Cardiac muscle cell (in vitro differentiated cells and primary cell): Measurements from ENCODE around the gene UBAP2. TPM values are rescaled to one million over a fixed set of nuclear protein-coding genes. Genes with fewer than 3 reads are reported as not detected.

Experiments
- DNase-seq, 2 donors: peaks; one replicate each; pipeline versions ENCODE4 v3.0.0 to v3.0.0-alpha.2; 2010 to 2017; ENCODE audit warnings: low read depth in 1 of 2, low spot score in 1 of 2
- H3K27ac ChIP-seq: fragments of 200-600 bp; sonication (generic); 2 replicates; pipeline ENCODE4 v1.5.1; 2016
- H3K27me3 ChIP-seq: fragments of 200-600 bp; sonication (generic); 2 replicates; pipeline ENCODE4 v1.6.0; 2016; ENCODE audit warnings: control low read depth
- H3K36me3 ChIP-seq: fragments of 200-600 bp; sonication (generic); 2 replicates; pipeline ENCODE4 v1.5.1; 2016; ENCODE audit warnings: control low read depth
- H3K4me1 ChIP-seq: fragments of 200-600 bp; sonication (generic); 2 replicates; pipeline ENCODE4 v1.8.1; 2017; ENCODE audit warnings: low read depth, mild to moderate bottlenecking, mixed run types
- H3K4me3 ChIP-seq: fragments of 200-600 bp; sonication (generic); 2 replicates; pipeline ENCODE4 v1.5.1; 2016; ENCODE audit warnings: mild to moderate bottlenecking
- H3K9me3 ChIP-seq: fragments of 200-600 bp; sonication (generic); 2 replicates; pipeline ENCODE4 v1.5.1; 2017; ENCODE audit warnings: low read depth, mild to moderate bottlenecking, control low read depth
- CTCF ChIP-seq: IDR thresholded peaks from 2 replicates; pipeline ENCODE4 v1.5.1; 2012; ENCODE audit warnings: low read depth, mild to moderate bottlenecking, low read length
- polyA plus RNA-seq: library from polyadenylated mRNA; unstranded; fragments of >200 nt; fragmentation: Nextera tagmentation; extraction: Ambion mirVana; gene quantifications from 2 replicates; pipeline ENCODE4 v1.2.1, GENCODE V29; 2016
- total RNA-seq: library from RNA; depleted of rRNA; stranded (reverse); fragments of >200 nt; gene quantifications from 2 replicates; pipeline ENCODE4 v1.2.3, GENCODE V29; 2016

Gene UBAP2
- total and polyA plus RNA-seq, 2 experiments from 2014 or later = 27.2 to 29.3 TPM

GRCh38 chr9:34065541-34065940 lies 16.9 kb upstream of the UBAP2 start:
- no peak overlapping the region for H3K27ac ChIP-seq
- DNase-seq = no peak
- no peaks in the 10 kb centered on the region for H3K36me3 ChIP-seq
- H3K4me1 ChIP-seq = no peaks in the 10 kb centered on the region
- H3K9me3 ChIP-seq = no peaks in the 10 kb centered on the region
- no peak for TF ChIP-seq CTCF
- H3K4me3 ChIP-seq = no peak overlapping the region
- no peaks in the 10 kb centered on the region for H3K27me3 ChIP-seq

- no peaks in the 10 kb centered on the region for H3K4me1 ChIP-seq
- DNase-seq = no peak
- no peak for TF ChIP-seq CTCF
- H3K27ac ChIP-seq = no peak overlapping the region
- H3K36me3 ChIP-seq = no peaks in the 10 kb centered on the region
- H3K9me3 ChIP-seq = no peaks in the 10 kb centered on the region
- H3K27me3 ChIP-seq = no peaks in the 10 kb centered on the region
- no peak overlapping the region for H3K4me3 ChIP-seq
Observed at GRCh38 chr9:34059954-34060353, 11.3 kb upstream of the UBAP2 start.

GRCh38 chr9:34059281-34059680 lies 10.6 kb upstream of the UBAP2 start:
- Histone ChIP-seq H3K36me3 (no peaks in the 10 kb centered on the region), H3K27me3 (no peaks in the 10 kb centered on the region), H3K4me3 (no peak overlapping the region), H3K4me1 (no peaks in the 10 kb centered on the region), H3K27ac (no peak overlapping the region), H3K9me3 (no peaks in the 10 kb centered on the region)
- no peak for TF ChIP-seq CTCF
- DNase-seq = peak in 1 of 2 donors; percentile 27

- peak overlapping the region; percentile 98 for H3K27ac ChIP-seq
- no peaks in the 10 kb centered on the region for H3K9me3 ChIP-seq
- peak in 1 of 2 donors; percentile 28 for DNase-seq
- peaks cover 15% of the 10 kb centered on the region for H3K4me1 ChIP-seq
- TF ChIP-seq CTCF = no peak
- peak overlapping the region; percentile 88 for H3K4me3 ChIP-seq
- no peaks in the 10 kb centered on the region for H3K36me3 ChIP-seq
- H3K27me3 ChIP-seq = no peaks in the 10 kb centered on the region
Observed at GRCh38 chr9:34049630-34050384, 1.1 kb upstream of the UBAP2 start.

- DNase-seq = peak in 1 of 2 donors; percentile 42
- Histone ChIP-seq H3K36me3 (no peaks in the 10 kb centered on the region), H3K4me3 (peak overlapping the region; percentile 88), H3K9me3 (no peaks in the 10 kb centered on the region), H3K4me1 (peaks cover 15% of the 10 kb centered on the region), H3K27ac (peak overlapping the region; percentile 98), H3K27me3 (no peaks in the 10 kb centered on the region)
- TF ChIP-seq CTCF = no peak
Observed at GRCh38 chr9:34047864-34048726, 592 bp downstream of the UBAP2 start.
